H1 (cell line): ENCODE measurements around the gene TSPAN15. TPM values are rescaled to one million over a fixed set of nuclear protein-coding genes. Genes with fewer than 3 reads are reported as not detected.

Experiments
- ASH2L ChIP-seq: fragments of 200-600, 300-600 bp; sonication (generic); IDR thresholded peaks from one replicate; pipeline ENCODE4 v1.7.1; 2017; ENCODE audit warnings: low read length
- CEBPB ChIP-seq: IDR thresholded peaks from 2 replicates; pipeline ENCODE4 v1.6.1; 2012; ENCODE audit warnings: low read depth, low read length
- CREB1 ChIP-seq: IDR thresholded peaks from 2 replicates; pipeline ENCODE4 v1.6.1; 2012; ENCODE audit warnings: inconsistent platforms
- E2F6 ChIP-seq: IDR thresholded peaks from 2 replicates; pipeline ENCODE4 v1.6.1; 2012; ENCODE audit warnings: inconsistent platforms
- FOSL1 ChIP-seq: IDR thresholded peaks from 2 replicates; pipeline ENCODE4 v1.6.1; 2011; ENCODE audit warnings: mild to moderate bottlenecking, low read depth, low read length, moderate library complexity; ENCODE audit not compliant: insufficient read depth
- HDAC6 ChIP-seq: IDR thresholded peaks from one replicate; pipeline ENCODE4 v1.7.1; 2012; ENCODE audit warnings: low read depth, mild to moderate bottlenecking, inconsistent platforms, low read length, moderate library complexity
- JUN ChIP-seq: IDR thresholded peaks from 2 replicates; pipeline ENCODE4 v1.6.1; 2011; ENCODE audit warnings: low read depth, mild to moderate bottlenecking, improper control_type of control experiment, low read length
- KDM5A ChIP-seq: fragments of 200-600 bp; IDR thresholded peaks from 2 replicates; pipeline ENCODE4 v1.7.1; 2012; ENCODE audit warnings: mild to moderate bottlenecking, low read length, inconsistent platforms, mixed read lengths
- RBBP5 ChIP-seq: IDR thresholded peaks from 2 replicates; pipeline ENCODE4 v1.7.1; 2012; ENCODE audit warnings: low read depth, mild to moderate bottlenecking, inconsistent platforms, low read length, moderate library complexity, borderline replicate concordance
- YY1 ChIP-seq: IDR thresholded peaks from 2 replicates; pipeline ENCODE4 v1.6.1; 2011; ENCODE audit warnings: low read depth, mild to moderate bottlenecking, low read length
- polyA plus RNA-seq, 7 experiments: library from polyadenylated mRNA; depleted of rRNA in 3 of 7; stranded (reverse) in 5 of 7; unstranded in 2 of 7; fragments of >200 nt in 5 of 7; fragments of 200-250 nt in 2 of 7; gene quantifications; 1 replicate in 5 of 7; 2 replicates in 1 of 7; 4 replicates in 1 of 7; pipeline versions ENCODE4 v1.2.1 to v1.2.3, GENCODE V29; 2011 to 2013; ENCODE audit warnings: missing spikeins in 2 of 7, mixed read lengths in 2 of 7
- total RNA-seq: library from RNA; stranded (reverse); fragmentation: NEBNext Ultra II Directional; extraction: Animal tissue kit (Norgen Biotek cat#: 25700); gene quantifications from 2 replicates; pipeline ENCODE4 v1.2.1, GENCODE V29; 2021

TSPAN15 gene
- total and polyA plus RNA-seq, 2 of the 8 experiments (the other 6 are each of a cell fraction or from before 2014, with no cell fraction given) = 9.7 to 20.0 TPM

- TF ChIP-seq E2F6 (no peak), RBBP5 (no peak), FOSL1 (no peak), YY1 (no peak), HDAC6 (no peak), CEBPB (no peak), CREB1 (no peak), ASH2L (no peak), KDM5A (no peak), JUN (no peak)
- TF ChIP-seq, all 59 proteins: peak for 0
Observed at GRCh38 chr10:69446650-69447151, 4.6 kb upstream of the TSPAN15 start (continued).
